CD4-positive, alpha-beta T cell treated with Interleukin-4 for 1 hour (primary cell): ENCODE data around the gene CLASRP.
A peak's percentile ranks its signal among the peaks of the same experiment; 100 is the strongest.
"Not testable (repeated sequence)": the region's sequence is repeated elsewhere in the genome, so short reads cannot be mapped to it uniquely, and the experiment has no call there.

Experiments
- DNase-seq, 2 donors: peaks; one replicate each; pipeline ENCODE4 v3.0.0-alpha.2; 2020 to 2022

The CLASRP gene, protein sequence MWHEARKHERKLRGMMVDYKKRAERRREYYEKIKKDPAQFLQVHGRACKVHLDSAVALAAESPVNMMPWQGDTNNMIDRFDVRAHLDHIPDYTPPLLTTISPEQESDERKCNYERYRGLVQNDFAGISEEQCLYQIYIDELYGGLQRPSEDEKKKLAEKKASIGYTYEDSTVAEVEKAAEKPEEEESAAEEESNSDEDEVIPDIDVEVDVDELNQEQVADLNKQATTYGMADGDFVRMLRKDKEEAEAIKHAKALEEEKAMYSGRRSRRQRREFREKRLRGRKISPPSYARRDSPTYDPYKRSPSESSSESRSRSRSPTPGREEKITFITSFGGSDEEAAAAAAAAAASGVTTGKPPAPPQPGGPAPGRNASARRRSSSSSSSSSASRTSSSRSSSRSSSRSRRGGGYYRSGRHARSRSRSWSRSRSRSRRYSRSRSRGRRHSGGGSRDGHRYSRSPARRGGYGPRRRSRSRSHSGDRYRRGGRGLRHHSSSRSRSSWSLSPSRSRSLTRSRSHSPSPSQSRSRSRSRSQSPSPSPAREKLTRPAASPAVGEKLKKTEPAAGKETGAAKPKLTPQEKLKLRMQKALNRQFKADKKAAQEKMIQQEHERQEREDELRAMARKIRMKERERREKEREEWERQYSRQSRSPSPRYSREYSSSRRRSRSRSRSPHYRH

DNA sequence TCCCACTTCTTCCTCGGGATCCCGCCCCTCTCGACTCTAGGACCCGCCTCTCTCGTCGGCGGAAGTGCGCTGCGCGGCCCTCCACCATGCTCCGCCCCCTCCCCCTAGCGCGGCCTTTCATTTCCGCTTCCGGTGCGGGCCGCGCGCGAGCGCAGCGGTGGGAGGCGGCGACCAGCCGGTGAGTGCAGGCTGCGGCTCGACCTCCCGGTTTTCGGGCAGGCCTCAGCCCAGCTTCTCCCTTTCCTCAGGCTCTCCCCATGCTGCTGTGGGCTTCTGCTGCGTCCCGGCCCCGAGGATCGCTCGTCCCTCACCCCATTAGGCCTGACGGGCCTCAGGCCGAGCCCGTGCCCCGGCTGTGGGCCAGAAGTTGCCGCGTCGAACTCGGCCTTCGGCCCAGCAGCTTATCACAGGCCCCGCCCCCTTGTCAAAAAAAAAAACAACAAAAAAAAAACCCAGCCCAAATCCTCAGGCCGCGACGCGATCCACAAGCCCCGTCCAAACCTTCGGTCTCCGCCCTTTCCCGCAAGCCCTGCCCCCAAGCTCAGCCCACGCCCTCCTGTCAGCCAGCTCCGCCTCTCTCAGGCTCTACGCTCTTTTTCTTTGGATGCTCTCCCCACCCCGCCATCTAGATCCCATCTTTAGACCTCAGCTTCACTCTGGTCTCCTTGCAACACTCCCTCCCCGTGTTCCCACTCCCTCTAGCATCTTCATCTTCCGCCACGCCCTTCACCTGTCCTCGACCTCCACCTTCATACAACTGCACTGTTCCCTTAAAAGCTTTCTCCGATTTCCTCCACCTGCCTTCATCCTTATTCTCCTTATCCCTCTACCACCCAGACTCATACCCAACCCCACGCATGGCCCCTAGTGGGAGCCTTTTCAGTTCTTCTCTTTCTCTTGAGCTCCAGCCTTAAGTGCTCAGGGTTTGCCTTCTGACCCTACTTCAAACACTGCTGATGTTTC, at the start of gene CLASRP:
Gene CLASRP (plus strand): TSS at position 115 of the 963 bp plus-strand sequence. CDS start 1,168 bp downstream, outside the sequence.
- peak; percentile 86 to 87 for DNase-seq

DNA sequence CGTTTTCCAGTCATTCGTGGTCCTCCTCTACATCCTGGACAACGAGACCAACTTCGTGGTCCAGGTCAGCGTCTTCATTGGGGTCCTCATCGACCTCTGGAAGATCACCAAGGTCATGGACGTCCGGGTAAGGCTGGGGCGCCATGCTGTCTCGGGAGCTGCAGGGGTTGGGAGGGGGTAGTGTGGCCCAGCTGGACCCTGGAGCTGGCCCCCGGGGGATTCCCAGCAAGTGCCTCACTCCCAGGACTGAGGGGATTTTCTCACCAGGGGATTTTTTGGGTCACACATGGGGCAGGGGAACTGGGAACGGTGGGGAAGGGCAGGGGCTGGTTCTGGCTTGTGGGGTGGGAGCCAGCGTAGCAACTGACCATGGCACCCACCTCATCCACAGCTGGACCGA, 48.4 kb upstream of the CLASRP start:
- DNase-seq: no peak

DNA sequence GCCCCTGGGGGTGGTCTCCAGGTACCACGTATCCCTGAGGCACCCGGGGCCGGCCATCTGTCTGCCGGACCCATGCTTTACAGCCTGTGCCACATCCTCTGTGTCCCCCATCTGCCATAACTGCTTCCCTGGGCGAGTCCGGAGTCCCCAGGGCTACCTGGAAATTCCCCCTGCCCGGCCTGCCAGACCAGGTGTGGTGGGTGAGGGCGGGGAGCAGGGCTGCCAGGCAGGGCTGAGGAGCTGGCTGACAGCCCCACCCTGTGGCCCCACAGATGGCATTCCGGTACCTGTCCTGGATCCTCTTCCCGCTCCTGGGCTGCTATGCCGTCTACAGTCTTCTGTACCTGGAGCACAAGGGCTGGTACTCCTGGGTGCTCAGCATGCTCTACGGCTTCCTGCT, 47.9 kb upstream of the CLASRP start:
- DNase-seq: no peak

DNA sequence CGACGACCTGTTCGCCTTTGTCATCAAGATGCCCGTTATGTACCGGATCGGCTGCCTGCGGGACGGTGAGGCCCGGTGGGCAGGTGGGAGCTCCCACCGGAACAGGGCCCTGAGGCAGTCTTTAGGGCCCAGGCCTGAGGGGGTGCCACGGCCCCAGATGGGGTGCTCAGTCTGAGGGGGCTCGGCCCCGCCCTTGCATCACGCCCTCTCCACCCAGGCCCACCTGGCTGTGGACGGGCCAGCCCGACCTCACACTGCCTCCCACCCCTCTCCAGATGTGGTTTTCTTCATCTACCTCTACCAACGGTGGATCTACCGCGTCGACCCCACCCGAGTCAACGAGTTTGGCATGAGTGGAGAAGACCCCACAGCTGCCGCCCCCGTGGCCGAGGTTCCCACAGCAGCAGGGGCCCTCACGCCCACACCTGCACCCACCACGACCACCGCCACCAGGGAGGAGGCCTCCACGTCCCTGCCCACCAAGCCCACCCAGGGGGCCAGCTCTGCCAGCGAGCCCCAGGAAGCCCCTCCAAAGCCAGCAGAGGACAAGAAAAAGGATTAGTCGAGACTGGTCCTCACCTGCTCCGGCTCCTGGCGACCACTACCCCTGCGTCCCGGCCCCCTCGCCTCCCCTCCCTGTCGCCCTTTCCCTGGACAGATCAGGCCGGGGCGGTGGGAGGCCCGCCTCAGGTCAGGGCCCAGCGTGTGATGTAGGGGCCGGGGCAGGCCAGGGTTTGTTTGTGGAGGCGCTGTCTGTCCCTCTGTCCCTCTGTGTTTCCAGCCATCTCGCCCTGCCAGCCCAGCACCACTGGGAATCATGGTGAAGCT, 46.3 kb upstream of the CLASRP start:
- no peak for DNase-seq

DNA sequence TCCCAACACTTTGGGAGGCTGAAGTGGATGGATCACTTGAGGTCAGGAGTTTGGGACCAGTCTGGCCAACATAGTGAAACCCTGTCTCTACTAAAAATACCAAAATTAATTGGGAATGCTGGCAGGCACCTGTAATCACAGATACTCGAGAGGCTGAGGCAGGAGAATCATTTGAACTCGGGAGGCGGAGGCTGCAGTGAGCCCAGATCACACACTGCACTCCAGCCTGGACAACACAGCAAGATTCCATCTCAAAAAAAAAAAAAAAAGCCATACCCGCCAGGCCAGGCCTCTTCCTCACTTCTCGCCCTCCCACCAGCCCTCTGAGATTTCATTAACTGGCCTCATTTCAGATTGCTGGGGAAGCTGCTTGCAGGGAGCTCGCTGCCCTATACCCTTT, 45.3 kb upstream of the CLASRP start:
- no peak for DNase-seq

DNA sequence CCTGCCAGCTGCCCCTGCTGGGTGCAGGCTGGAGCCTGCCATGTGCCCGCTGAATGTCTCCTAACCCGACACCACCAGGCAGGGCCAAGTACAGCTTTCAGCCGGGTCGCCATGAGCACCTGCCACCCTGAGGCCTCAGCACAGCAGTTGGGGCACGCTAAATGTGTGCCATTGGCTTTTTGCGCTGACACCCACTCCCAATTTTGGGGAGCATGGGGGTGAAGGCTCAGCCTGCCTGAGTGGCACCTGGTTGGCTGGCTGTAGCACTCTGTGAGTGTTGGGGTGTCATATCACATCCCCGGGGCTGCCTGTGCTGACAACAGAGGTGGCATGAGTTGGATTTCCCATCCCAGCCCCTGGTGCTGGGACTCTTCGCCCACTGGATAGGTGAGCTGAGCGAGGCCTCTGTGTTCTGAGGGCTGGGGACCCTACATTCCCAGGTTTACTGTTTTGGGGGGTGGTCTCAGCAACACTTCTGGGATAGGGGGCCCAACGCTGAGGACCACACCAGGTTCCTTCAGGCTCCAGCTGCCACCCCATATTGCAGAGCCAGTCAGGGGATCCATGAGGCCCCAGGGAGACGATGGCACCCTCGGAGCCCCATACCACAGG, 44.8 kb upstream of the CLASRP start:
- no peak for DNase-seq

DNA sequence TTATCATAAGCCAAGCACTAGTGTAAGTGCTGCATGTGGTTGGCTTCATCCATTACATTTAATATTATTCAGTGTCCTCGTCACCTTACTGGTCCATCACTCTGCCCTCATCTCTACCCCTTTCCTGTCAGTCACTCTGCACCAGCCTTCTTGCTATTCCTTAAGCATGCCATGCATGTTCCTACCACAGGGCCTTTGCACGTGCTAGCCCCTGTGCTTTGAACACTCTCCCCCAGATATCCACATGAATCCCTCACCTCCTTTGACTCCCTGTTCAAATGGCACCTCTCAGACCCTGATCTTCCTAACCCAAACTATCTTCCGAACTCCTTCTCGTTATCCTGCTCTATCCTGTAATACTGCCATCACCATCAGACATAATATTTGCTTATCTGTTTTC, 40.8 kb upstream of the CLASRP start:
- DNase-seq: no peak

DNA sequence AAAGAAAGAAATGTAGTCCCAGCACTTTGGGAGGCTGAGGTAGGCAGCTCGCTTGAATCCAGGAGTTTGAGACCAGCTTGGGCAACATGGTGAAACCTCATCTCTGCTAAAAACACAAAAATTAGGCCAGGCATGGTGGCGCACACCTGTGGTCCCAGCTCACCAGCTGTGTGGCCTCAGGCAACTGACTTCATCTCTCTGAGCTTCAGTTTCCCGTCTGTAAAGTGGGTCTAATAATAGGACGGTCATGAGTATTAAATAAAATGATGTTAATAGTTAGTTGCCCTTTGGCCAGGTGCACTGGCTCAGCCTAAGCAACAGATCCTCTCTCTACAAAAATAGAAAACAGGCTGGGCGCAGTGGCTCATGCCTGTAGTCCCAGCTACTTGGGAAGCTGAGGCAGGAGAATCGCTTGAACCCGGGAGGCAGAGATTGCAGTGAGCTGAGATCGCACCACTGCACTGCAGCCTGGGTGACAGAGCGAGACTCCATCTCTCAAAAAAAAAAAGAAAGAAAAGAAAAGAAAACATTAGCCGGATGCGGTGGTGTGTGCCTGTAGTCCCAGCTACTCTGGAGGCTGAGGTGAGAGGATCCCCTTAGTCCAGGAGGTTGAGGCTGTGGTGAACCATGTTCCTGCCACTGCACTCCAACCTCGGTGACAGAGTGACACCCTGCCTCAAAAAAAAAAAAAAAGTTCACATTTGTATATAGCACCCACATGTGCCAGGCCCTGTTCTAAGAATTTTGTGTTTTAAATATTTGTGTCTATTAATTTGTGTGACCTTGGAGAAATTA, 39.5 kb upstream of the CLASRP start:
- not testable (repeated sequence) for DNase-seq

DNA sequence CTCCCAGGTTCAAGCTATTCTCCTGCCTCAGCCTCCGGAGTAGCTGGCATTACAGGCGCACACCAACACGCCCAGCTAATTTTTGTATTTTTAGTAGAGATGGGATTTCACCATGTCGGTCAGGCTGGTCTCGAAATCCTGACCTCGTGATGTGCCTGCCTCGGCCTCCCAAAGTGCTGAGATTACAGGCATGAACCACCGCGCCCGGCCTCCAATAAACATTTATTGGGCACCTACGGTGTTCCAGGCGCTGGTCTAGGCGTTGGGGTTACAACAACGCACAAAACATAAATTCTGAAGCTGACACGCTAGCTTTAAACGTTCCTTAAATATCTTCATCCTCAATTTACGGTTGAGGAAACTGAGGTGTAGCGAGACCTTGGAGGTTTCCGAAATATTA, 38.2 kb upstream of the CLASRP start:
- DNase-seq: not testable (repeated sequence)

DNA sequence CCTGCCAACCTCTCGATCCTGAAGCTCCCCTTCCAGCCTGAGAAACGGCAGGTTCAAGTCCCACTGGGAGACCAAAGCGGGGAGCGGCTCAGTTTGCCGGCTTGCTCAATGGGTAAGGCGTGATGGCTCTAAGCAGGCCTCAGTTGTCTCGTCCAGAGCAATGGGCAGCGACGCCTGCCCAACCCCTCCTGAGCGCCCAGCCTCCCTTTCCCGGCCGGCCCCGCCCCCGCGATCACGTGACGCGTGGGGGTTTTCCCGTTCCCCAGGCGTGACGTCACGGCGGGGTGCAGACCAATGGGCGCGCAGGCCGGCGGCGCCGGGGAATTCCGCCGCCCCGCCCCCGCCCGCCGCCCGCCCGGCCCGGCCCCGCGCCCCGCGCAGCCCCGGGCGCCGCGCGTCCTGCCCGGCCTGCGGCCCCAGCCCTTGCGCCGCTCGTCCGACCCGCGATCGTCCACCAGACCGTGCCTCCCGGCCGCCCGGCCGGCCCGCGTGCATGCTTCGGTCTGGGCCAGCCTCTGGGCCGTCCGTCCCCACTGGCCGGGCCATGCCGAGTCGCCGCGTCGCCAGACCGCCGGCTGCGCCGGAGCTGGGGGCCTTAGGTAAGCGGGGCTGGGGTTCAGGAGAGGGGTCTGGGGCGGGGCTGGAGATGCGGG, 37.6 kb upstream of the CLASRP start, which contains the start of gene RELB:
Gene RELB (plus strand): TSS at position 378 of the 653 bp plus-strand sequence. CDS start 116 bp downstream, at position 494.
- peak; percentile 94 to 96 for DNase-seq

DNA sequence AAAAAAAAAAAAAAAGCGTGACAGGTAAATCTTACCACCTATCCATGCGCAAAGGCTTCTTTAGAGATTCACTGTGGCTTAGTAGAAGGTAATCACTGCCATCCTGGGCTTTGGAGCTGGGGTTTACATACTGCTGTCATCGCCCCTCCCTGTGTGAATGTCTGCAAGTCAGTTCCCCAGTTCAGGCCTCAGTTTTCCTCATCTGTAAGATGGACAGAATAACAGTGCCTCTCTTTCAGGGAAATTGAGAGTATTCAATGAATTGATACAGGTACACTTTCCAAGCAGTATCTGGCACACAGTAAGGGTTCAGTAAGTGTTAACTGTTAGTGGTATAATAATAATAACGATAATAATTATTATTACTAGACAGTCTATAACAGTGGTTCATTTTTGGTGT, 35.4 kb upstream of the CLASRP start:
- DNase-seq: no peak

DNA sequence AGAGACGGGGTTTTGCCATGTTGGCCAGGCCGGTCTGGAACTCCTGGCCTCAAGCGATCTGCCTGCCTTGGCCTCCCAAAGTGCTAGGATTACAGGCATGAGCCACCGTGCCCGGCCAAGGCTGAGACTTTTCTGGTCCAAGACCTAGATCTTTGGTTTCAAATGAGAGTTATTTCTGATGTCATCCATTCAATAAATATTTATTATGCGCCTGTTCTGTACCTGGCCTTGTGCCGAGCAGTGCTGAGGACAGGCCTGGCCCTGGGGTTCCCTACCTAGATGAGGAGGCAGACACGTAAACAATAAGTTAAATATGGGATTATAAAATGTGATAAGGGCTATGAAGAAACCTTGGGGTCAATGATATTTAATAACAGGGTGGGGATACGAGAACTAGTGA, 33.1 kb upstream of the CLASRP start:
- DNase-seq: no peak

DNA sequence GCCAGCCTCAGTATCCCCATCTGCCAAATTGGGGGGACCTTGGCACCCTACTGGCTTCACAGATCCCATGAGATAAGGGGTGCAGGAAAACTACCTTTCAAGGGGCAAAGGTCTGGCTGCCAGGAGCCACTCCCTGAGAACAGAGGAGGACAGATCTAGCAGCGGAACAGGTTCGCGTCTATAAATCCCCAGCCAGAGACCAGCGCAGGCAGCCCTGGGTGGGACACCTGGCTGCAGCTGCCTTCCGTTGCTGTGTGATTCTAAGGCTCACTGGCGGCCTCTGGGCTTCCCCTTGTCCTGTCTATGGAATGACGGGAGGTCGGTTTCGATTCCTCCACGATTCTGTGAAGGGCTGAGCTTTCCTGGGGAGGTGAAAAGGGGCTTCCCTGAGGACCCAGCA, 30.3 kb upstream of the CLASRP start:
- no peak for DNase-seq

DNA sequence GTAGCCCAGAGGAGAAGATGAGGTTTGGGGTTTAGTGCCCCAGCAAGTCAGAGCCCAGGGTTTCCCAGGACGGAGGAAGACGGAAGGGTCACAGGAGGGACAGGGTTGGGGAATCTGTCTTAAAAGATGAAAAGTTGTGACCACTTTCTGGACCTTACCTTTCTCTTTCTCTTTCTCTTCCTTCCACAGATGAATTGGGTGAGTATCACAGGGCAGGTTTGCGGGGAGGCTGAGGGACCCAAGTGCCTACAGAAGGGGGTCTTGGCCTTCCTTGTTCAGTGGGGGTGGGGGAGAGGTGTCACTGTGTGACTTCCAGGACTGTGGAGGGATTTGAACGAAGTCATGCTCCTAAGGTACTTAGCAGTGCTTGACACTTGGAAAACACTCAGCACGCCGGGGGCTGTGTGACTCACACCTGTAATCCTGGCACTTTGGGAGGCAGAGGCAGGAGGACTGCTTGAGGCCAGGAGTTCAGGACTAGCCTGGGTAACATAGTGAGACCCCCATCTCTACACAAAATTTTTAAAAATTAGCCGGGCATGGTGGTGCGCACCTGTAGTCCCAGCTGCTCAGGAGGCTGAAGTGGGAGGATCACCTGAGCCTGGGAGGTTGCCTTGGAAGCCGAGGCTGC, 29.1 kb upstream of the CLASRP start:
- no peak for DNase-seq

DNA sequence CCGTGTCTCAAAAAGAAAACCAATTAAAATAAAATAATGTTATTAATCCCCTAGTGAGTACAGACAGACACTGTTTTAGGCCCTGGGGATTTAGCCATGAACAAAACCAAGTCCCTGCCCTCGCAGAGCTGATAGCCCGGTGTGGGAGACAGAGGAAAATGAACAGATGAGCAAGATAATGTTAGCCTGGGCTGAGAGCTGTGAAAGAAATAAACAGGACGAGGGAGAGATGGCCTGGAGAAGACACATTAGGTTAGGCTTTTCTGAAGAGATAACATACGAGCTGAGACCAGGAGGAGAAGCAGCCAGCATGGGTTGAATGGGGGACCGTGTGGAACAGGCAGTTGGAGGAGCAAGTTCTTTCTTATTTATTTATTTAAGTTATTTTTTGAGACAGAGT, 28.5 kb upstream of the CLASRP start:
- no peak for DNase-seq

DNA sequence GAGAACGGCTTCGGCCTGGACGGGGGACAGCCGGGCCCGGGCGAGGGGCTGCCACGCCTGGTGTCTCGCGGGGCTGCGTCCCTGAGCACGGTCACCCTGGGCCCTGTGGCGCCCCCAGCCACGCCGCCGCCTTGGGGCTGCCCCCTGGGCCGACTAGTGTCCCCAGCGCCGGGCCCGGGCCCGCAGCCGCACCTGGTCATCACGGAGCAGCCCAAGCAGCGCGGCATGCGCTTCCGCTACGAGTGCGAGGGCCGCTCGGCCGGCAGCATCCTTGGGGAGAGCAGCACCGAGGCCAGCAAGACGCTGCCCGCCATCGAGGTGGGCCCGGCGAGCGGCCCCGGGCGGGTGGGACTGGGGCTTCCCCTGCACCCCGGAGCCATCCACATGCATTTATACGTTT, 26.9 kb upstream of the CLASRP start:
- no peak for DNase-seq

DNA sequence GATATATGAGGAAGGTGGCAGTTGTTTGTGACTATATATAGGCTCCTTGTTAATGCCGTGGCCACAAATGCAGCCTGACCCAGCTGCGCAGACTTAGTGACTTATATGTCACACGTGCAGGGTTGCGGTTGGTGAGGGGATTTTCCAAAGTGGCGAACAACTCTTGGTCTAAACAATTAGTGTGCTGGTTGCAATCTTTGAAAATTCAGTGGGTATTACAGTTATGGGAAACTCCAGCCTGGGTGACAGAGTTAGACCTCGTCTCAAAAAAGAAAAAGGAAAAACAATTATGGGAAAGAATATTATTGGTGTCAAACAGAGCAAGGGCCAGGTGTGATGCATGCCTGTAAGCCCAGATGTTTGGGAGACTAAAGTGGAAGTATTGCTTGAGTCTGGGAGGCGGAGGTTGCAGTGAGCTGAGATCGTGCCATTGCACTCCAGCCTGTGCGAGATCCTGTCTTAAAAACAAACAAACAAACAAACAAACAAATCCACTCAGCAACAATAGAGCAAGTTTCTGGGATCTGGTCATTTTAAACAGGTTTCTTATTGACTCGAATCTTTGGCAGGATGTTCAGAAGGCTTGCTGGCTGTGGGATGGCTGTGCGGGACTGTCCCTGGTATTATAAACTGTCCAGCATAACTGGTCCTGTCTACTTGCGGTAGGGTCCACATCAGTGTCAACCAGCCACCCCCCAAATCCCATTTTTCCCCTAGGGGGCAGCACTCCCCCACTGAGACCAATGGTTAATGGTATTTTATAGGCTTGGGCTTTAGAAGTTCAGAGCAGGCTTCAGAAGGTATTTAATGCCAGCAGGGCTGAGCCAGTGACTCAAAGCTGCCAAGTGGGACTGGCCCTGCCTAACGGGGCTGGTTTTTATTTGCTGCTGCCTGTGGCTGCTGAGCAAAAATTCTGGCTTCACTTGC, 22.2 kb upstream of the CLASRP start:
- peak; percentile 86 to 91 for DNase-seq

DNA sequence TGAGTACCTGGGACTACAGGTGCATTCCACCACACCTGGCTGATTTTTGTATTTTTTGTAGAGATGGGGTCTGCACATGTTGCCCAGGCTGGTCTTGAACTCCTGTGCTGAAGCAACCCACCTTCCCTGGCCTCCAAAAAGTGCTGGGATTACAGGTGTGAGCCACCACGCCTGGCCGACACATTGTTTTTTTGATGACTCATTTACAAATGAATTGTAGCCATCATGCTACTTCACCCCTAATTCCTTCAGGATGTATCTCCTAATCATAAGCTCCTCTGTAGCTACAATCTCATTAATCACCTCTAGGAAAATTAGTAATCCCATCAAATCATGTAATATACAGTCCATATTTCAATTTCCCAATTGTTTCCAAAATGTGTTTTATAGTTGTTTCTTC, 19.7 kb upstream of the CLASRP start:
- no peak for DNase-seq

DNA sequence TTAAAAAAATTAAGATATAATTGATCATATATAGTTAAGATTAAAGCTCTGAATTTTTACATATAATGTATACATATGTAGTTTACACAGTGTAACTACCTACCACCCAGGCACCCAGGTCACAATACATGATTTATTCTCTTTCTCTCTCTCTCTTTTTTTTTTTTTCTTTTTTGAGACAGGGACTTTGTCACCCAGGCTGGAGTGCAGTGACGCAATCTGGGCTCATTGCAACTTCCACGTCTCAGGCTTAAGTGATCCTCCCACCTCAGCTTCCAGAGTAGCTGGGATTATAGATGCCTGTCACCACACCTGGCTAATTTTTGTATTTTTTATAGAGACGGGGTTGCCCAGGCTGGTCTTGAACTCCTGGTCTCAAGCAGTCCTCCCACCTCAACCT, 18.8 kb upstream of the CLASRP start:
- no peak for DNase-seq
